T-helper 1 cell treated with Interleukin-12 subunit alpha and Interleukin-12 subunit beta and Interleukin-4 antibody, amounts not matched to agents 30 ng/mL and 1 ng/mL, for 36 hours (primary cell): ENCODE results near the gene CAMK2B. TPM values are rescaled to one million over a fixed set of nuclear protein-coding genes. Genes with fewer than 3 reads are reported as not detected.

Experiments
- intact Hi-C: fragments of 100-400 bp; cut with micrococcal nuclease; formaldehyde crosslinking; loops from one replicate; pipeline ENCODE4 v1.15.1; 2024
- total RNA-seq: library from RNA; stranded (reverse); gene quantifications from 2 replicates; pipeline ENCODE4 v1.2.3, GENCODE V29; 2022

CAMK2B gene
- total RNA-seq, 1 donor from 2014 or later: not detected

DNA sequence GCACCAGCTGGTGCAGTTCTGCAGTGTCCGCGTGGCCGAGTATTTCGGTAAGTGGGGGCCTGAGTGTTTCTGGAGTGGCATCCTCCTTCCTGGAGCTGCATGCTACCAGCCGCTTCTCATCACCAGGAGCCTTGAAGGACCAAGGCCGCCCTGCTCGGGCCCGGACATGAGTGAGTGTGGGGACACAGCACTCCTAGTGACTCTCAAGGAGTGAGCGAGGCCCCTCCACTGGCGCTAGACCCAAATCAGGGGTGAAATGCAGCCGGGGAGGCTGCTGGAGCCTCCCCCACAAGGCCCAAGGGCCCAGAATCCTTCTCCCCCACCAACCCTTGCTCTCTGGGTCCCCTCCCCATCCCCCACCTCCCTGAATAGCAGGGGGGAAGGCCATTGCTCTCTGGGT, 48.0 kb downstream of the CAMK2B start:
- intact Hi-C loops: no loop called here

GRCh38 chr7:44276571-44277221, 48.7 kb downstream of the CAMK2B start:
- intact Hi-C loops: no loop called here

- intact Hi-C loops: no loop called here
Measured at GRCh38 chr7:44275957-44276570, 49.3 kb downstream of the CAMK2B start.

DNA sequence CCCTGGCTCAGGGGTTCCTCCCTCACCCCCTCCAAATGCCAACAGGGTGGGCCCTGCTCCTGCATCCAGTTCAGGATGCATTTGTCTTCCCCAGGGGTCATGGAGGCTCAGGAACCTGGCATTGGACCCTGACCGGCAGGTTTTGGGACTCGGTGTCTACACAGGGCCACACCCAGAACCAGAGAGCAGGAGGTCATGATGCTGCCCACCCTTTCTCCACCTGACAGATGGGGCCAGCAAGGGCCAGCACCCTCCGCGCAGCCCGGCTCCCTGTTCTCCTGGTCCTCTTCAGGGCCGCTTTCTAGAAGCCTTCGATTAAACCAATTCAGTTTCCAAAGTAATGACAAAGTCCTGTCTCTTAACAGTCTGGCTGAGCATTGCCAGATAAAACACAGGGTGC, 50.2 kb downstream of the CAMK2B start:
- intact Hi-C loops: no loop called here

- intact Hi-C loops: no loop called here
Measured at GRCh38 chr7:44274623-44274975, 50.8 kb downstream of the CAMK2B start.

DNA sequence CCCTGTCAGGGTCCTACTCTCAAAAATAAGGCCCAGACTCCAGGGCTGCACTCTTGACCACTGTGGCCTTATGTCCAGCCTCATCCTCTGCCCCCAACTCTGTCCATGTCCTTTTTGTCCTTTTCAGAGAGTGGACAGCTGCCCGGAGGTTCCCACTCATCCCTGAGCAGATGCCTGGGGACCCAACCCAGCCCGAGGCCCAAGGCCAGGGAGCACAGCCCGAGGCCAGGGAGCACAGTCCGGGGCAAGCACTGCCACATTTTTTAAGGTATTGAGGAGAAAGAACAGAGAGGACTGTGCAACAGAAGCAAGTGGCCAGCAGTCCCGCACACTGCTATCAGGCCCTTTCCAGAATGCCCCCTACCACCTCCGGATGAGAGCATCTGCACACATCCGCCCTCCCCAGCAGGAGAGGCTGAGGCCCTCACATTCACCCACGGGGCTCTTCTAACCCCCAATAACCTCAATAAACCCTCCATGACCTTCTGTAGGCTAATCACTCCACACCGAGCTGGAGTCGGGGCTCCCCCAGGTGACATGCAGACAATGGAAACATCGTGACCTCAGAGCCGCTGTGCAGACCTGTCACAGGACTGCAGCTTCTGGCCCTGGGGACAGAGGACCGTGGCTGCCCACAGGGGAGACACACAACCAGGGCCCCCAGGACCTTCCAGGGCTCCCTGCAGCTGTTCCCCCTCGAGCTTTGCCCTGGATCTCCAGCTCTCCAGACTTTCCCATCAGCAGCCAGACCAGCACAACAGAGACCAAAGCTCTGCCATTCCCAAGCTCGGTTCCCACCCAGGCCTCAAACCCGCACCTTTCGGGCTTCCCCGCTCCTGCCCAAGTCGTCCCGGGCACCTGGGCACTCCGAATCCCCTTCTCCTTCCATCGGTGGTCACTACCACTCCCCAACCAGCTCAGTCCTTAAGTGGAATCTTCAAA, 51.4 kb downstream of the CAMK2B start:
- intact Hi-C loops: no loop called here

- intact Hi-C loops: no loop called here
Measured at GRCh38 chr7:44272981-44273380, 52.4 kb downstream of the CAMK2B start.

DNA sequence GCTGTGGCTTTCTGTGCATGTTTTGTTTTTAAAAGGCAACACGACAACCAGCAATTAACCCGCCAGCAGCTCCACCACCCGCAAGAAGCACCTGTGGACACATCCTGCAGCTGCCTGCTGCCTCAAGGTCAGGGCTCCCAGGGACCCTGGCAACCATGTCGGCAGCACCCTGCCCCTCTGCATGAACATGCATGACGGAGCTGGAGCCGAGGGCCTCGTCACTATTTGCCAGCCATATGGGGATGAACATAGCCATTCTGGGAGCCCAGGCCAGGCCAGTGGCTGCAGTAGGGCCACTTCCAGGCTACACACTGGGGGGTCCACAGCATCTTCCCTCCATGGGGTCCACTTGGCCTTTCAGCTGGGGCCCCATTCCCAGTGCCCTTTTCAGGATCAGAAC, 52.9 kb downstream of the CAMK2B start:
- intact Hi-C loops: no loop called here

DNA sequence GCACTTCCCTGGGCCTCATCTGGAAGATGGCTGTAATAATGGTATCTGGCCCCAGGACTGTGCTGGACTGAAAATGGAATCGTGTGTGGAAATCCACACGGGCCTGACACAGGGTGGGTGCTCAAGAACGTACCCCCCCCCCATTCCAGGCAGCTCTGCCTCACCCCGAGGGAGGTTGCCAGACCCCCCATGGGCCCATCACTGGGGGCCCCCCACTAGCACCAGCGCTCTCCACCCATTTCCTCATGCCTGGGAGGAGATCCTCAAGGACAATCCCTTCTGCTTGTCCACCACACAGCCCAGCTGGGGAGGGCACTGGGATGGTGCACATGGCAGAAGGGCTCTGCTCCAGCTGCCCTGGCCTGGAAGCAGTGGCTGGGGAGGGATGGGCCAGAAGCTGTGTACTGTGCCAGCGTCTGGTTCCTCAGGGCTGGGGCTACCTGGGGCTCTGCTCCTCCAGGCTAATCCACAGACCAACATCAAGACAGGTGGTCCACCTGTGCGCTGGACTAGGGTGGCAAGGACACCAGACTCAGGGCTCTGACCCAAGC, 55.4 kb downstream of the CAMK2B start:
- intact Hi-C loops: no loop called here

- intact Hi-C loops: no loop called here
Measured at GRCh38 chr7:44269417-44269816, 56.0 kb downstream of the CAMK2B start.

GRCh38 chr7:44268671-44269070, 56.7 kb downstream of the CAMK2B start:
- intact Hi-C loops: no loop called here

DNA sequence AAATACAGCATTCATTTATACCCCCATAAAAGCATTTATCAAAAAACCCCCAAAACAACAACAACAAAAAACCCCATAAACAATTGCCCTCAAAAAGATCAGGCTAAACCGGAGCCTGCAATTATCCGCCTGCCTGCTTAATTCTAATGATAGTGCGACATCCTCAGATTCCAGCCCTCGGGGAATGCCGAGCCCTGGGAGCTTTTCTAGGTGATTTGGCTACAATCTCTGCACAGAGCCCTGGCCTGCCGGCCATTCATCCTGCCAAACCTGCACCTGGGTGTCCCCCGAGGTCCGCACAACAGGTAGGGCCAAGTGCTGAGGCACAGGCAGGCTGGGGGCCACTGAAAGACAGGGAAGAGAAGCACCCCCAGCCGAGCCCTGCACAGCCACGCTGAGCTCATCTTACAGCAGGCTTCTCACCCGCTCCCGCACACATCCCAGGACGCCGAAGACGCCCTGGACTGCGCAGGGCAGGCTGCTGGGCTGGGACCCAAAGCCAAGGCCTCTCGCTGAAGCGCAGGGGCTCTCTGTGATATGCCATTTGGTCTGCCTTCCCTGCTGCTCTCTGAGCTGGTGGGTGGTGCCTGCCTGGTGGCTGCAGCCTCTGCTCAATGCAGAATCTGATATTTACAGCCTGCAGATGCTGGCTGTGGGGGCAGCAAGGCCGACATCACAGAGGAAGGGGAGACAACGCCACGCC, 57.5 kb downstream of the CAMK2B start:
- intact Hi-C loops: no loop called here

DNA sequence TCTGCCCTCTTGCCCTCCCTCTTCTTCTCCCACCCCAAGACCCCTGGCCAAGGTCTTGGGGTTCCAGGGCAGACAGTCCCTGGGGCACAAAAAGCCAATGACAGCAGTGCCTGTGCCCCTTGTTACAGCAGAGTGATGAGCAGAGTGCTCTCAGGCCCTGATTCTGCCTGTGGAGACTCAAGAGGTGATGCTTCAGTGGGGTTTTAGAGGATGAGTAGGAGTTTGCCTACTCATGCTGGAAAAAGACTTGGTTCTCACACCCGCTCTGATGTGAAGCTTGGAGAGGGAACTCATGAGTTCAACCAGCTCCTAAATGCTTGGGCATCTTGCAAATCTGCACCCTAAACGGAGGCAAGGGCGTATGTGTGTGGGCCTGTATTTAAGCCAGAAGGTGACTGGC, 58.2 kb downstream of the CAMK2B start:
- intact Hi-C loops: no loop called here

DNA sequence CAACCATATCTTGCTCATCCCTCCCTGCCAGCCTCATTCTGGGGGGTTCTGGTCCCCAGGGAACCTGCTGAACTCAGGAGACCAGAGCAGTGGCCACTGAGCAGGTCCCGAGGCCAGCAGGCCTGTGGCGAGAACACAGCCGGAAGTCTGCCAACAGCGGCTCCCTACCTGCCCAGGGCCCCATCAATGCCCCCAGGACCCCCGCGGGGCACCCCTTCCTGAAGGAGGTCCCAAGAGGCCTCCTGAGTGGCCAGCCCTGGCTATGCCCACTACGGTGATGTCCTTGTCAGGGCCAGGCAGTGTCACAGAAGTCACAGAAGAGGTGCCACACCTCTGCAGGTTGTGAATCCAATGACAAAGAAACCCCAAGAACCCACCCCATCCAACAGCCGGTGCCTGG, 58.9 kb downstream of the CAMK2B start:
- intact Hi-C loops: no loop called here

- intact Hi-C loops: no loop called here
Measured at GRCh38 chr7:44265728-44266127, 59.7 kb downstream of the CAMK2B start.

DNA sequence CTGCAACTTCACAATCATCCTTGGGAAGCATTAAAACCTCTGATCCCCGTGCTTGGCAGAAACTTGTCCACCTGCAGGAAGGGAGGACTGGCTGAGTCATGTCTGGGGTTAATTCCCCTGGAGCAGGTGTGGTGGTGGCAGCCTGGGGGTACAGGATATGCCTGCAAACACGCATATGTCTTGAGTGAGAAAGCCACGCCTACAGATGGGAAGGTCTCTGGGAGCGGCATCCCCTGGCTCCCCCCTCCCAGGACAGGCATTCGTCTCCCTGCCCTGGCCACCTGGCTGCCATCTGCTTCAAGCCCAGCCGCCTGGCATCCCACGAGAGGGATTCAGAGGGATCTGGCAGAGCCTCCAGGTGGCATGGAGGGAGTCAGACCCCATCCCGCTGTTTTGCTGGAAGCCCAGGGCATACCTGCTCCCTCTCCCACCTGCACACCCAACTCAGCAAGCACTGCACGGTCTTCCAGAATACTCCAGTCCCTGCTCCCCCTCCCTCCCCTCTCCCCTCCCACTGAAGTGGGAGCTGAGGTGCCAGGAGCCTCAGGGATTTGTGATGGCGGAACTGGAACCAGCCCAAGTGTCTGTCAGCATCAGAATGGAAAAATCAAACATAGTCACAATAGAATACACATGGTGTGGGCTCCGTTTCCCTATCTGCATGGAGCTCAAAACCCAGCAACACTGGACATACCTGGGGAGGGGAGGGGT, 61.0 kb downstream of the CAMK2B start:
- intact Hi-C loops: no loop called here

GRCh38 chr7:44263326-44264082, 61.9 kb downstream of the CAMK2B start:
- intact Hi-C loops: no loop called here

DNA sequence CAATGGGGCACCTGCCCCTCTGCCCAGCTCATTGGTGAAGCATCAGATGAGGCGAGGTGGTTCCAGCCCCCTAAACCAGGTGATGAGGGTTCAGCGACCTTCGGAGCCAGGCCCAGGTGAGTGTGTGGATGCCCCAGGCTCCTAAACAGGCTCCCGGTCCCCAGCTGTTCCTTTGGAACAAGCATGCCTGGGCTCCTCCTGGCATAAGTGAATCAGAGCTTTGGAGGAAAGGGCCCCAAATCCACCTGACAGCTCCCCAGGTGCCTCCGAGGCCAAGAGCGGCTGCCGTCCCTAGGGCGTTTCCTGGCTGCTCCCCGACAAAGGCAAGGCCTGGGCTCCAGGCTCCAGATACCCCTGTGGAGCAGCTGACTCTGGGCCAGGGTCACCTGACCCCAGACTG, 63.4 kb downstream of the CAMK2B start:
- intact Hi-C loops: no loop called here

GRCh38 chr7:44261240-44261639, 64.2 kb downstream of the CAMK2B start:
- intact Hi-C loops: no loop called here
